ENCODE results near the gene CNDP2. TPM values are rescaled to one million over a fixed set of nuclear protein-coding genes. Genes with fewer than 3 reads are reported as not detected.

CNDP2 gene
- total and polyA plus RNA-seq, 8 donors = 65.7 to 196 (median 94.4) TPM

- 53 to 67% methylated on average over 7 of the region's 7 CpGs for WGBS, 2 donors
- FAIRE-seq = no peak
- Histone ChIP-seq H3K36me3 (no peaks in the 10 kb centered on the region), H3K27ac (no peak overlapping the region), H3K9me3 (no peaks in the 10 kb centered on the region), H3K27me3 (no peaks in the 10 kb centered on the region), H3K4me1 (no peaks in the 10 kb centered on the region), H3K4me3 (no peak overlapping the region)
- no peak for DNase-seq
- TF ChIP-seq, protein P1, sequence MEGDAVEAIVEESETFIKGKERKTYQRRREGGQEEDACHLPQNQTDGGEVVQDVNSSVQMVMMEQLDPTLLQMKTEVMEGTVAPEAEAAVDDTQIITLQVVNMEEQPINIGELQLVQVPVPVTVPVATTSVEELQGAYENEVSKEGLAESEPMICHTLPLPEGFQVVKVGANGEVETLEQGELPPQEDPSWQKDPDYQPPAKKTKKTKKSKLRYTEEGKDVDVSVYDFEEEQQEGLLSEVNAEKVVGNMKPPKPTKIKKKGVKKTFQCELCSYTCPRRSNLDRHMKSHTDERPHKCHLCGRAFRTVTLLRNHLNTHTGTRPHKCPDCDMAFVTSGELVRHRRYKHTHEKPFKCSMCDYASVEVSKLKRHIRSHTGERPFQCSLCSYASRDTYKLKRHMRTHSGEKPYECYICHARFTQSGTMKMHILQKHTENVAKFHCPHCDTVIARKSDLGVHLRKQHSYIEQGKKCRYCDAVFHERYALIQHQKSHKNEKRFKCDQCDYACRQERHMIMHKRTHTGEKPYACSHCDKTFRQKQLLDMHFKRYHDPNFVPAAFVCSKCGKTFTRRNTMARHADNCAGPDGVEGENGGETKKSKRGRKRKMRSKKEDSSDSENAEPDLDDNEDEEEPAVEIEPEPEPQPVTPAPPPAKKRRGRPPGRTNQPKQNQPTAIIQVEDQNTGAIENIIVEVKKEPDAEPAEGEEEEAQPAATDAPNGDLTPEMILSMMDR (IDR thresholded peaks at IDR 0.05) = no peak
- intact Hi-C loops (cut with DNase I) = no loop called here
- no peak for ATAC-seq
Measured at GRCh38 chr18:74567822-74568221, 71.7 kb downstream of the CNDP2 start.

DNA sequence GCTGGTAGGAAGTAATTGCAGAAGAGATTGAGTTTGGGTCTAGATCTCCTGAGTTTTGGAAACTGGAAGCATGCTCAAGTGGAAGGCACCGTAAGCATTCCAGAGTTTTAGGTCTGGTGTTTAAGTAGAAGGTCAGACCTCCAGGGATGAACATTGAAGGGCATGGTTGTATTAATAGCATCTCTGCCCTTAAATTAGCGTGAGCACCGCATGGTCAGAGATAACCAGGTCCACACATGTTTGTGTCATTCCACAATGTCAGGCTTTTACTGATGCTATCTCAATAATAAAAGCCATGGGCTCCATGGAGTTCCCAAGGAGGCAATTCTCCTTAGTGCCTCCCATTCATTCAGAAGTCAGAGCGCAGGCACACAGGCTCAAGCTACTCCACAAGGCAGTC is 73.2 kb downstream of the CNDP2 start:
- no peak overlapping the region for H3K4me3 ChIP-seq
- no peak overlapping the region for H3K27ac ChIP-seq
- TF ChIP-seq, protein P1 (IDR thresholded peaks at IDR 0.05) = no peak
- no peaks in the 10 kb centered on the region for H3K4me1 ChIP-seq
- no peak for FAIRE-seq
- H3K9me3 ChIP-seq = no peaks in the 10 kb centered on the region
- H3K27me3 ChIP-seq = no peaks in the 10 kb centered on the region
- H3K36me3 ChIP-seq = no peaks in the 10 kb centered on the region
- DNase-seq = no peak
- WGBS, 2 donors = 90 to 91% methylated on average over 4 of the region's 4 CpGs
- intact Hi-C loops (cut with DNase I) = no loop called here
- ATAC-seq = no peak

GRCh38 chr18:74570266-74570665 is 74.1 kb downstream of the CNDP2 start:
- Histone ChIP-seq H3K27ac (no peak overlapping the region), H3K9me3 (no peaks in the 10 kb centered on the region), H3K27me3 (no peaks in the 10 kb centered on the region), H3K4me1 (no peaks in the 10 kb centered on the region), H3K36me3 (no peaks in the 10 kb centered on the region), H3K4me3 (no peak overlapping the region)
- WGBS, 2 donors = 49 to 56% methylated on average over 4 of the region's 4 CpGs
- ATAC-seq = no peak
- TF ChIP-seq, protein P1 (IDR thresholded peaks at IDR 0.05) = no peak
- no peak for FAIRE-seq
- intact Hi-C loops (cut with DNase I) = no loop called here
- no peak for DNase-seq

GRCh38 chr18:74571895-74572680 is 75.9 kb downstream of the CNDP2 start:
- DNase-seq = peak in 3 of 6 donors; percentile 25 to 56 (median 49)
- intact Hi-C loops (cut with DNase I) = no loop called here
- Histone ChIP-seq H3K36me3 (no peaks in the 10 kb centered on the region), H3K4me3 (no peak overlapping the region), H3K9me3 (no peaks in the 10 kb centered on the region), H3K27me3 (no peaks in the 10 kb centered on the region), H3K4me1 (no peaks in the 10 kb centered on the region), H3K27ac (no peak overlapping the region)
- FAIRE-seq = no peak
- peak in 2 of 4 donors; percentile 55 to 70 for ATAC-seq
- WGBS, 2 donors = 44 to 68% methylated on average over 12 of the region's 12 CpGs
- TF ChIP-seq, protein P1 (IDR thresholded peaks at IDR 0.05) = no peak

GRCh38 chr18:74573053-74573452 is 76.9 kb downstream of the CNDP2 start:
- ATAC-seq (no peak), DNase-seq (no peak), FAIRE-seq (no peak)
- Histone ChIP-seq H3K36me3 (no peaks in the 10 kb centered on the region), H3K27me3 (no peaks in the 10 kb centered on the region), H3K9me3 (no peaks in the 10 kb centered on the region), H3K27ac (no peak overlapping the region), H3K4me3 (no peak overlapping the region), H3K4me1 (no peaks in the 10 kb centered on the region)
- intact Hi-C loops (cut with DNase I) = no loop called here
- TF ChIP-seq, protein P1 (IDR thresholded peaks at IDR 0.05) = no peak
